Measurements from ENCODE around the gene TMEM212. TPM values are rescaled to one million over a fixed set of nuclear protein-coding genes. Genes with fewer than 3 reads are reported as not detected.
A peak's percentile ranks its signal among the peaks of the same experiment; 100 is the strongest.

The TMEM212 gene
- total RNA-seq, 2 experiments from 2014 or later, result not detected

DNA sequence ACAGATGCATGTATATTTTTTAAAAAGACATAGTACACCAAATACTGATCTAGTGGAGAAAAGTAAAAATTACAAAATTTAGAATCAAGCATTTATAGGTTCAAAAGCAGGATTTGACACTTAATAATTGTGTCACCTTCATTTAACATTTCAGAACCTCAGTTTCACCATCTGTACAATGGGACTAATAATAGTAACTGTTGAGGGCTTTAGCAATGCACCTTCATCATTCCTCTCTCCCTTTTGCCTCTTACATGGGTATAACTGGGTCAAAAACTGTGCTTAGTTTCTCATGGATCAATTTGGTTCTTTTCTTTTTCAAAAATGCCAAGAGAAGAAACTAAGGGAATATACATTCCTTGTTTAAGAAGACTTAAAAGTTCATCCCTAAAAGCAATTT is 5.5 kb upstream of the TMEM212 start:
- no peaks in the 10 kb centered on the region for H3K36me3 Mint-ChIP-seq
- H3K27ac Mint-ChIP-seq, result no peak overlapping the region
- peaks cover 13% of the 10 kb centered on the region for H3K27me3 Mint-ChIP-seq
- DNase-seq, result no peak
- no peak overlapping the region for H3K4me3 Mint-ChIP-seq
- H3K4me1 Mint-ChIP-seq, result no peaks in the 10 kb centered on the region
- H3K9me3 Mint-ChIP-seq, result no peaks in the 10 kb centered on the region

GRCh38 chr3:171838218-171838720 is 4.9 kb upstream of the TMEM212 start:
- Mint-ChIP-seq H3K27me3 (peaks cover 11% of the 10 kb centered on the region), H3K4me1 (no peaks in the 10 kb centered on the region), H3K36me3 (no peaks in the 10 kb centered on the region), H3K9me3 (no peaks in the 10 kb centered on the region), H3K27ac (no peak overlapping the region), H3K4me3 (no peak overlapping the region)
- no peak for DNase-seq

- no peaks in the 10 kb centered on the region for H3K36me3 Mint-ChIP-seq
- H3K4me1 Mint-ChIP-seq, result no peaks in the 10 kb centered on the region
- no peak for DNase-seq
- no peaks in the 10 kb centered on the region for H3K9me3 Mint-ChIP-seq
- peaks cover 11% of the 10 kb centered on the region for H3K27me3 Mint-ChIP-seq
- no peak overlapping the region for H3K4me3 Mint-ChIP-seq
- no peak overlapping the region for H3K27ac Mint-ChIP-seq
Observed at GRCh38 chr3:171839270-171839669, 3.9 kb upstream of the TMEM212 start.

GRCh38 chr3:171840445-171840810 is 2.7 kb upstream of the TMEM212 start:
- no peaks in the 10 kb centered on the region for H3K36me3 Mint-ChIP-seq
- peaks cover 1% of the 10 kb centered on the region for H3K4me1 Mint-ChIP-seq
- H3K27me3 Mint-ChIP-seq, result peaks cover 11% of the 10 kb centered on the region
- no peak overlapping the region for H3K27ac Mint-ChIP-seq
- no peak for DNase-seq
- no peak overlapping the region for H3K4me3 Mint-ChIP-seq
- no peaks in the 10 kb centered on the region for H3K9me3 Mint-ChIP-seq

GRCh38 chr3:171840811-171841619 is 2.1 kb upstream of the TMEM212 start:
- Mint-ChIP-seq H3K27me3 (peaks cover 11% of the 10 kb centered on the region), H3K9me3 (peaks cover 2% of the 10 kb centered on the region), H3K27ac (no peak overlapping the region), H3K4me1 (peaks cover 4% of the 10 kb centered on the region), H3K36me3 (peaks cover 2% of the 10 kb centered on the region), H3K4me3 (no peak overlapping the region)
- DNase-seq, result no peak

- no peak for DNase-seq
- H3K27ac Mint-ChIP-seq, result no peak overlapping the region
- no peak overlapping the region for H3K4me3 Mint-ChIP-seq
- peaks cover 11% of the 10 kb centered on the region for H3K27me3 Mint-ChIP-seq
- H3K4me1 Mint-ChIP-seq, result peaks cover 10% of the 10 kb centered on the region
- peaks cover 4% of the 10 kb centered on the region for H3K9me3 Mint-ChIP-seq
- peaks cover 3% of the 10 kb centered on the region for H3K36me3 Mint-ChIP-seq
Observed at GRCh38 chr3:171841620-171842000, 1.5 kb upstream of the TMEM212 start.

DNA sequence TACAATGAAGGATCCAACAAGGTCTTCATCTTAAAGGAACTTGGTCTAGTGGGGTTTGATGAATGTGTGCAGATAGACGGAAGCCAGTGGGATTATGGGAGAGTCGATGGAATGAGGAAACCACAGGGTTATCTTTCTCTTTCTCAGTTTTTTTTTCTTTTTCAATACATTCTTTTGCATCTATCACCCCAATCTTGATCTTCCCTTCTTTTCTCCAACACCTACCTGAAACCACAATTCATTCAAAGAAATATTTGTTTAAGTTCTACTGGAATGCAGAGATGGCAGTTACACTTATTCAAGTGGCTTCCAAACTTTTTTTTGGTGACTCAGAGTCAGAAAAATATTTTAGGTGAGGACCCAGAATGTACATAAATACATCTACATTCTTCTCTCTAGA is 1.7 kb downstream of the TMEM212 start:
- Mint-ChIP-seq H3K4me3 (no peak overlapping the region), H3K9me3 (peaks cover 5% of the 10 kb centered on the region), H3K27ac (no peak overlapping the region), H3K4me1 (peaks cover 27% of the 10 kb centered on the region), H3K36me3 (peaks cover 3% of the 10 kb centered on the region), H3K27me3 (peaks cover 7% of the 10 kb centered on the region)
- no peak for DNase-seq

- peaks cover 12% of the 10 kb centered on the region for H3K27me3 Mint-ChIP-seq
- H3K4me1 Mint-ChIP-seq, result peaks cover 27% of the 10 kb centered on the region
- no peak overlapping the region for H3K4me3 Mint-ChIP-seq
- peak overlapping the region; percentile 77 for H3K27ac Mint-ChIP-seq
- H3K36me3 Mint-ChIP-seq, result peaks cover 3% of the 10 kb centered on the region
- no peak for DNase-seq
- peaks cover 5% of the 10 kb centered on the region for H3K9me3 Mint-ChIP-seq
Observed at GRCh38 chr3:171845481-171846284, 2.5 kb downstream of the TMEM212 start.

DNA sequence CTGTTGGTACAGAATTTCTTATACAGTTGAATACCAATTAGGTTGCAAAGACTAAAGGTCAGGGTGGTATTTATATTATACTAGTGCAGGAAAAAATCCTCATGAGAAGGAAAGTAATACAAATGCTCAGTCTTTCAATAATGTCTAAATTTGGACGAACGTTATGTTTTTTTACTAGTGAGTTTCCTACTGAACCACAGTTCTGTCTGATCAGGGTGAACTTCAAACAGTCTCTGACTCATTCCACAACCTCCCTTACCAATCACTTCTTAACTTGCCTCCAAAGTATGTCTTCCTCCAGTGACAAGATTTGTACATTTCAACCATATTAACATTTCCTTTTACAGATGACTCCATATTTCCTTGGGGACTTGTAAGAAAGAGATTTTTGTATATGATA is 3.4 kb downstream of the TMEM212 start:
- no peak for DNase-seq
- Mint-ChIP-seq H3K9me3 (peaks cover 5% of the 10 kb centered on the region), H3K27ac (peak overlapping the region; percentile 88), H3K36me3 (peaks cover 3% of the 10 kb centered on the region), H3K27me3 (peaks cover 18% of the 10 kb centered on the region), H3K4me1 (peaks cover 32% of the 10 kb centered on the region), H3K4me3 (peak overlapping the region; percentile 47)

GRCh38 chr3:171847133-171847532 is 4.0 kb downstream of the TMEM212 start:
- Mint-ChIP-seq H3K4me3 (peak overlapping the region; percentile 47), H3K36me3 (peaks cover 3% of the 10 kb centered on the region), H3K27me3 (peaks cover 18% of the 10 kb centered on the region), H3K9me3 (peaks cover 5% of the 10 kb centered on the region), H3K27ac (peak overlapping the region; percentile 88), H3K4me1 (peaks cover 32% of the 10 kb centered on the region)
- no peak for DNase-seq

- no peak for DNase-seq
- H3K9me3 Mint-ChIP-seq, result peaks cover 5% of the 10 kb centered on the region
- H3K27me3 Mint-ChIP-seq, result peaks cover 22% of the 10 kb centered on the region
- H3K27ac Mint-ChIP-seq, result peak overlapping the region; percentile 88
- peaks cover 3% of the 10 kb centered on the region for H3K36me3 Mint-ChIP-seq
- H3K4me3 Mint-ChIP-seq, result no peak overlapping the region
- peaks cover 32% of the 10 kb centered on the region for H3K4me1 Mint-ChIP-seq
Observed at GRCh38 chr3:171847595-171848259, 4.6 kb downstream of the TMEM212 start.

DNA sequence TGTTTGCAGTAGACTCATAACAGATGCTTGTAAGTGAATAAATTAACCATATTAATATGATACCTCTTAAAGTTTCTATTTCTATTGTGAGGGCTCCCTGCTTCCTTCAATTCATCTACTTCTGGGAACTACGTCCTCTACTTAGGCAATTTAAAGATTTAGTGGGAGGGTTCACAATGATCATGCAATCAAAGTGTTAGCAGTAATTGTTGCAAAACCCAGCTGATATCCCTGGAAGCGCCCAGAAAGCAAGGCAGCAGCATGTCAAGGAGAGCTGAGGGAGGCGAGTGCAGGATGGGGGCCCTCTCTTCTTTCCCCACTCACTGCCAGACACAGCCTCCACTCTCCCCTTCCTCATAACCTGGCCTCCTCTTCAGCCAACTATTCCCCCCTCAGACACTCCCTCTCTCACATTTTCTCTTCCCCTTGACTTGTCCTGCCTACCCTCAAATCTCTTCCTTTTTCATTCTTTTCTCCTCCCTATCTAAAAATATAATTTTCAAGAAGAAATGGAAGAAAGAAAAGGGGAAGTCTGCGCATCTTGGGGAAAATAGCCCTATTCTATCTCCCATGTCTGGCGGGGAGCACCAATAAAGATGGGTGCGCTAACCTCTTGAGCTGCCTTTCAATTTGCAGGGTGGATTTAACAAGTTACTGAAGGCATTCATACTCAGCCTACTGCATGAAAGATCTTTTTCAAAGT is 6.6 kb downstream of the TMEM212 start:
- Mint-ChIP-seq H3K9me3 (peaks cover 21% of the 10 kb centered on the region), H3K4me3 (no peak overlapping the region), H3K27ac (no peak overlapping the region), H3K36me3 (peaks cover 3% of the 10 kb centered on the region), H3K4me1 (peaks cover 32% of the 10 kb centered on the region), H3K27me3 (peaks cover 30% of the 10 kb centered on the region)
- no peak for DNase-seq

GRCh38 chr3:171850320-171850959 is 7.3 kb downstream of the TMEM212 start:
- Mint-ChIP-seq H3K9me3 (peaks cover 22% of the 10 kb centered on the region), H3K4me3 (no peak overlapping the region), H3K27ac (no peak overlapping the region), H3K27me3 (peaks cover 30% of the 10 kb centered on the region), H3K36me3 (peaks cover 3% of the 10 kb centered on the region), H3K4me1 (peaks cover 30% of the 10 kb centered on the region)
- no peak for DNase-seq

GRCh38 chr3:171850960-171851659 is 8.0 kb downstream of the TMEM212 start:
- H3K27ac Mint-ChIP-seq, result no peak overlapping the region
- H3K9me3 Mint-ChIP-seq, result peaks cover 18% of the 10 kb centered on the region
- no peak overlapping the region for H3K4me3 Mint-ChIP-seq
- H3K36me3 Mint-ChIP-seq, result peaks cover under 1% of the 10 kb centered on the region
- no peak for DNase-seq
- peaks cover 30% of the 10 kb centered on the region for H3K27me3 Mint-ChIP-seq
- peaks cover 26% of the 10 kb centered on the region for H3K4me1 Mint-ChIP-seq

Data from activated naive CD8-positive, alpha-beta T cell treated with anti-CD3 and anti-CD28 coated beads for 36 hours (primary cell).